ENCODE results near the gene KRT15. TPM values are rescaled to one million over a fixed set of nuclear protein-coding genes. Genes with fewer than 3 reads are reported as not detected.

KRT15 gene
- total and polyA plus RNA-seq, 10 of the 15 experiments (the other 5 are each of a cell fraction or from before 2014, with no cell fraction given): 0.06 to 0.17 TPM; not detected in 8

DNA sequence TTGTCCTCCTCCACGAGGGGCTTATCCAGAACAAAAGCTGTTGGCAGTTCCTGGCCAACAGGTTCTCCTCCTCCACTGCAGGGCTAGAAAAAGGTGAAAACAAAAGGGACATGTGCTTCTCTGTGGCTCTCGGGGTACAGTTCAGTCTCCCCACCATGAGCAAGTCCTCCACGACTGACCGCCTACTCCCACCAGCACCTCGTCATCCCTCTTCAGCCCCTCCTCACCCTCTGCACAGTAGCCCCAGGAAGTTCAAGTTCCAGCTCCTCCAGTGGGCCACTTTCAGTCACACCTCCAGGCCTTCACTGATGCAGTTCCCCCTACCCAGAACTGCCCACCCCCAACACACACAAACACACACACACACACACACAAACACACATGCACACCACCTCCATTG is 33.8 kb upstream of the KRT15 start:
- H3K27me3 ChIP-seq (replicated peaks in 1 of 2; ENCODE audit: control insufficient read depth in 2 of 2, insufficient read depth in 2 of 2, low read length in 1 of 2): no peaks in the 10 kb centered on the region; a peak in 3 of 4 replicates
- H3K36me3 ChIP-seq (ENCODE audit: control insufficient read depth in 2 of 2, insufficient read depth in 2 of 2, low read length in 1 of 2): no peaks in the 10 kb centered on the region
- SMC1A ChIA-PET (ENCODE audit: uncharacterized antibody, unreplicated experiment): interaction anchor here (4.9 to 5.3 kb wide), 2 partner anchors 95 to 111 kb away, joined by 33 to 34 read pairs; no protein-coding TSS in a partner anchor
- ATAC-seq (no peak), DNase-seq (ENCODE audit: low read depth, low spot score) (no peak), FAIRE-seq (no peak)
- H2AFZ ChIP-seq (ENCODE audit: control insufficient read depth, low read depth, low read length): no peak overlapping the region
- TF ChIP-seq BHLHE40 (IDR thresholded peaks at IDR 0.05; ENCODE audit: borderline replicate concordance in 1 of 2, low read depth in 2 of 2, low read length in 1 of 2) (no peak), NRF1 (conservative IDR thresholded peaks at IDR 0.05; ENCODE audit: low read depth, low read length) (no peak), CEBPZ (IDR thresholded peaks at IDR 0.05; ENCODE audit: low read depth, low read length) (no peak), POLR2A (IDR thresholded peaks at IDR 0.05; ENCODE audit: low read depth, low read length) (no peak), POLR2AphosphoS5 (IDR thresholded peaks at IDR 0.05; ENCODE audit: low read length) (no peak), HCFC1 (IDR thresholded peaks at IDR 0.05; ENCODE audit: low read length) (no peak), HDGF (IDR thresholded peaks at IDR 0.05) (no peak)
- H3K4me1 ChIP-seq (ENCODE audit: control insufficient read depth, insufficient read depth, low read length): no peaks in the 10 kb centered on the region
- no peaks in the 10 kb centered on the region for H3K79me2 ChIP-seq (ENCODE audit: control insufficient read depth, insufficient read depth, low read length)
- BruUV-seq (replicated peaks): no TSS peak
- H3K27ac ChIP-seq (ENCODE audit: control insufficient read depth, insufficient read depth): no peak overlapping the region
- 20% methylated on average over 5 of the region's 5 CpGs for WGBS (ENCODE audit: insufficient coverage, insufficient replicate concordance, low lambda C conversion rate, missing lambda C conversion rate)
- POLR2A ChIA-PET: no interaction called here
- CTCF ChIA-PET: interaction anchor here (5.4 to 6.3 kb wide), 2 partner anchors 96 to 112 kb away, joined by 133 to 146 read pairs; no protein-coding TSS in a partner anchor
- H3K9ac ChIP-seq (ENCODE audit: control insufficient read depth, insufficient read depth, low read length): no peak overlapping the region
- intact Hi-C loops (cut with micrococcal nuclease; ENCODE audit: unreplicated experiment): no loop called here
- H3K4me2 ChIP-seq (ENCODE audit: control insufficient read depth, insufficient read depth): no peak overlapping the region
- no peaks in the 10 kb centered on the region for H4K20me1 ChIP-seq (ENCODE audit: control insufficient read depth, insufficient read depth)
- in situ Hi-C loops (cut with MboI): no loop called here
- H3K4me3 ChIP-seq: no peak overlapping the region
- RAD21 ChIA-PET (ENCODE audit: unreplicated experiment): interaction anchor here (1.0 to 1.7 kb wide), 3 partner anchors 7 to 110 kb away, joined by 3 to 4 read pairs (median 4); no protein-coding TSS in a partner anchor
- no peaks in the 10 kb centered on the region for H3K9me3 ChIP-seq (replicated peaks; ENCODE audit: control insufficient read depth, insufficient read depth, low read length)

Measured in GM12878 (cell line).